ENCODE results near the gene MKX. TPM values are rescaled to one million over a fixed set of nuclear protein-coding genes. Genes with fewer than 3 reads are reported as not detected.

Gene MKX
- total and polyA plus RNA-seq, 2 donors (not counting 3 experiments of a cell fraction or from before 2014, with no cell fraction given) = not detected

- H3K4me2 ChIP-seq (ENCODE audit: insufficient read depth, low read length) = no peak overlapping the region
- H3K27me3 ChIP-seq (ENCODE audit: control insufficient read depth in 2 of 2, insufficient read depth in 2 of 2, low read length in 2 of 2) = peaks cover 0 to 4% of the 10 kb centered on the region in 2 experiments
- intact Hi-C loops (cut with micrococcal nuclease) (no loop called here), dilution Hi-C loops (cut with MboI; ENCODE audit: extremely low pct_ligation_motif_present, low sequenced_read_pairs) (no loop called here)
- DNase-seq (ENCODE audit: low read depth, low spot score) = no peak
- no peak for TF ChIP-seq POLR2AphosphoS5 (IDR thresholded peaks at IDR 0.05; ENCODE audit: insufficient read depth, low read depth, low read length)
- TF ChIP-seq FOS (IDR thresholded peaks at IDR 0.05; ENCODE audit: borderline replicate concordance, insufficient read depth, low read length) = no peak
- no peak for TF ChIP-seq POLR2A (IDR thresholded peaks at IDR 0.05; ENCODE audit: low read depth, low read length)
- TF ChIP-seq MYC (IDR thresholded peaks at IDR 0.05; ENCODE audit: low read depth, low read length) = no peak
- TF ChIP-seq CTCF (IDR thresholded peaks at IDR 0.05; ENCODE audit: extremely low read depth in 1 of 2, insufficient read depth in 1 of 2, low read depth in 1 of 2, low read length in 2 of 2) = no peak
- no peak for TF ChIP-seq GATA2 (IDR thresholded peaks at IDR 0.05; ENCODE audit: insufficient read depth, insufficient read length, low read depth, low read length)
- no peak for TF ChIP-seq MAX (IDR thresholded peaks at IDR 0.05; ENCODE audit: insufficient read depth, insufficient read length)
- no peak for TF ChIP-seq EZH2 (IDR thresholded peaks at IDR 0.05; ENCODE audit: borderline replicate concordance, low read depth, low read length, severe bottlenecking)
- no peak for TF ChIP-seq JUN (IDR thresholded peaks at IDR 0.05; ENCODE audit: borderline replicate concordance, insufficient read depth, insufficient read length, low read depth)
- H3K36me3 ChIP-seq (ENCODE audit: control insufficient read depth in 2 of 2, extremely low read depth in 1 of 2, insufficient read depth in 2 of 2, low read length in 2 of 2) = no peaks in the 10 kb centered on the region
- ChIA-PET POLR2A (no interaction called here), CTCF (no interaction called here)
- H3K9me1 ChIP-seq (replicated peaks; ENCODE audit: control insufficient read depth, extremely low read depth, insufficient read depth, low read length) = no peaks in the 10 kb centered on the region
- H3K27ac ChIP-seq (ENCODE audit: insufficient read depth, low read depth, low read length) = no peak overlapping the region
- no peaks in the 10 kb centered on the region for H3K4me1 ChIP-seq (ENCODE audit: control insufficient read depth, extremely low read depth, insufficient read depth, low read length)
- H3K4me3 ChIP-seq (replicated peaks in 1 of 3; ENCODE audit: insufficient read depth in 1 of 3, low read depth in 1 of 3, low read length in 3 of 3) = no peak overlapping the region
- no peak overlapping the region for H2AFZ ChIP-seq (ENCODE audit: low read depth, low read length)
- no peak for FAIRE-seq
- no peaks in the 10 kb centered on the region for H3K9me3 ChIP-seq (replicated peaks; ENCODE audit: control insufficient read depth, insufficient read depth, low read length)
- no peak overlapping the region for H3K9ac ChIP-seq (replicated peaks; ENCODE audit: extremely low read depth, insufficient read depth, low read length)
- BruUV-seq (replicated peaks) = no TSS peak
- H3K79me2 ChIP-seq (ENCODE audit: control insufficient read depth, insufficient read depth, low read length) = no peaks in the 10 kb centered on the region
- H4K20me1 ChIP-seq (replicated peaks; ENCODE audit: control insufficient read depth, extremely low read depth, insufficient read depth, low read length) = no peaks in the 10 kb centered on the region
Observed at GRCh38 chr10:27637601-27638000, 108.0 kb downstream of the MKX start.

Measured in endothelial cell of umbilical vein (primary cell).